NCI-H2196 (cell line): Measurements from ENCODE around the gene FAM151B.
A peak's percentile ranks its signal among the peaks of the same experiment; 100 is the strongest.
"Not testable (repeated sequence)": the region's sequence is repeated elsewhere in the genome, so short reads cannot be mapped to it uniquely, and the experiment has no call there.

ENCODE experiments used
- DNase-seq: peaks from one replicate; lab custom pipeline; 2025; ENCODE audit not compliant: unreplicated experiment; lab: John Stamatoyannopoulos, UW

Gene FAM151B

GRCh38 chr5:80487829-80488721 lies at the start of gene FAM151B:
Gene FAM151B, plus strand, starts transcription at chr5:80488100. Its CDS starts 24 bp downstream, at chr5:80488124.
- DNase-seq, result peak; percentile 87

DNA sequence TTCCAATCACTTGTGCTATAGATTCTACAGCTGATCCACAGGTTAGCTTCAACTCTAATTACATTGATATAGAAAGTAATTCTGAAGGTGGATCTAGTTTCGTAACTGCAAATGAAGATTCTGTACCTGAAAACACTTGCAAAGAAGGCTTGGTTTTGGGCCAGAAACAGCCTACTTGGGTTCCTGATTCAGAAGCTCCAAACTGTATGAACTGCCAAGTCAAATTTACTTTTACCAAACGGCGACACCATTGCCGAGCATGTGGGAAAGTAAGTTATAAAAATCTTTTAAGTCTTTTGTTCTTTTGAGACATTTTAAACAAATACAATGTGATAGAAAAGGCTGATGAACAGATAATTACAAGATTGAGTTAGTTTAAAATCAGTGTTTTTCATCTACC lies 49.2 kb upstream of the FAM151B start:
- no peak for DNase-seq

- DNase-seq, result no peak
Measured at GRCh38 chr5:80439213-80439612, 48.7 kb upstream of the FAM151B start.

GRCh38 chr5:80442742-80443141 lies 45.2 kb upstream of the FAM151B start:
- no peak for DNase-seq

DNA sequence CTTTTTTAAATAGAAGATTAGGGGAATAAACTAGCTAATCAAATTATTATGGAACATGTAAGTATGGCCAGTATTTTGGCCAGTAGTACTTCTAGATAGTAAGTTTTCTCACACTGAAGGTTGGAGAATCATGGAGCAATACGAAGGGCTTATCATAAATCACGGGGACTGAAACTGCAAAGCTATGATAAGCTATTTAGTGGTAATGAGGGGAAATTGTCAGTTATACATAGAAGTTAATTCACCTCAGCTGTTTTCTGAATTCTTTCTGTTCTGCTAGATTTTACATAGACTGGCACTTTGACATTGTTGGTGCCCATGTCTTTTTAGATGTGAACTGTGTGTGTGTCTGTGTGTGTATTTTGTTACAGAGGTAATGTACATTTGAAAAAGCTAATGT lies 34.5 kb upstream of the FAM151B start:
- DNase-seq, result no peak

DNA sequence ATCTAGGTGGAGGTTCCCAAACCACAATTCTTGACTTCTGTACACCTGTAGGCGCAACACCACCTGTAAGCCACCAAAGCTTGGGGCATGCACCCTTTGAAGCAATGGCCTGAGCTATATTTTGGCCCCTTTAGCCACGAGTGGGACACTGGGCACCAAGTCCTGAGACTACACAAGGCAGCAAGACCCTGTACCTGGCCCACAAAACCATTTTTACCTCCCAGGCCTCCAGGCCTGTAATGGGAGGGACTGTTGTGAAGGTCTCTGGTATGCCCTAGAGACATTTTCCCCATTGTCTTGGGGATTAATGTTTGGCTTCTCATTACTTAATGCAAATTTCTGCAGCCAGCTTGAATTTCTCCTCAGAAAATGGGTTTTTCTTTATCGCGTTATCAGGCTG lies 24.6 kb upstream of the FAM151B start:
- no peak for DNase-seq

DNA sequence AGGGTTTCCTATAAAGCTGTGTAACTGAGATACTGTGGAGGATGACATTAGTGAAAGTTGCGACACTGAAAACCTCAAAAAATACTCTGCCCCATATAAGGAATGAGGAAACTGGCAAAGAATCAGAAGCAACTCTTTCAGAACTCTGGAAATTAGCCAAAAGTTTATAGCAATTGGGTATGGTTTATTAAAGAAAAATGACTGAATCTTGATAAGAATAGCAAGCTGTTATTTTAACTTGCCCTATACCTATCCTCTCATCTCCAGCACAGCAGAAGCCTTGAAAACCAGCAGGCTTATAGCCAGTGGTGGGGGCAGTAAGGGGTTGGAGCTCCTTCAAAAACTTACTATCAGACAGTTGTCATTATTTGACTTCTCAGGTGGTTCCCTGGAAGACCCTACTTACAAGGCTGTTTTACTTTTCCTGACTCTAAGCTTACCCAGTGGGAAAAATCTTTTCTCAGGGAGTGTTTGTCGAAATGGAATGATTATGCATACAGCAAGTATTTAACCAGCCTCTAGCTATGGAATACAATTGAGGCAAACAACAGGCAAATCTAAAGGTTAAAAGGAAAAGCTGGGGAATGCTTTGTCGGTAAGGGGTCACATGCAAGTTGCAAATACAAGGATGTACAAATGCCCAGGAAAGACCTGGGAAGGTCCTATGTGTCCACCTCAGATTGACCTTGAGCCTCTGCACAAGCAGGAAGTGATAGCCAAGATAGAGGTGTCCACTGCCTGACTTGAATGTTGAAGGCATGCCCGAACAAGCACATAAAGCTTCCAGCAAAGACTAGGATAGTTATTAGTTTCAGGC lies 21.0 kb upstream of the FAM151B start:
- DNase-seq, result no peak

- no peak for DNase-seq
Measured at GRCh38 chr5:80468131-80468530, 19.8 kb upstream of the FAM151B start.

- not testable (repeated sequence) for DNase-seq
Measured at GRCh38 chr5:80470631-80471030, 17.3 kb upstream of the FAM151B start.

DNA sequence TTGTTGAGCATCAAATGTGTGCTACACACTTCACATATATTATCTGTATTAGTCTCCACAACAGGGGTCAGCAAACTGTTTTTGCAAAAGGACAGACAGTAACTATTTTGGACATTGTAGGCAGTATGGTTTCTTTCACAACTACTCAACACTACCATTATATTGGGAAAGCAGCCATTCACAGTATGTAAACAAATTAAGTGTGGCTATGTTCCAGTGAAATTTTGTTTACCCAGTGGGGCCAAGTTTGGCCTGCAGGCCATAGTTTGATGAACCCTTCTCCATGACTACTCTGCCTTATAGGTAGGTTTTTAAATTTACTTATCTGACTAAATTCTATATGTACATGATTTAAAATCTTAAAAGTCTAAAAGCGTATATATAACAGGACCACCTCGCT lies 13.0 kb upstream of the FAM151B start:
- DNase-seq, result no peak

GRCh38 chr5:80479713-80480112 lies 8.2 kb upstream of the FAM151B start:
- no peak for DNase-seq

DNA sequence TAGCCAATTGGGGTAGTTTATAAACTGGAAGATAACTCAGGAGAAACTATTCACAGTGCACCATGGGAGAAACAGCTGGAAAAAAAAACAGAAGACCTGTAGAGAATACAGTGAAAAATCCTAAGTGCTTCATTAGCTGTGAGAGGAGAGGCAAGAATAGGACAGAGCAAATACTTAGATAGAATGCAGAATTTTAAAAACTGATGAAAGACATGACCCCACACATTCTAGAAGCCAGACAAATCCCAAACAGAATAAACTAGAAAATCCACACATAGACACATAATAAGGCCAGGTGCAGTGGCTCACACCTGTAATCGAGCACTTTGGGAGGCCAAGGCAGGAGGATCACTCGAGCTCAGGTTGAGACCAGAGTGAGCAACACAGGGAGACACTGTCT lies 7.5 kb upstream of the FAM151B start:
- no peak for DNase-seq

DNA sequence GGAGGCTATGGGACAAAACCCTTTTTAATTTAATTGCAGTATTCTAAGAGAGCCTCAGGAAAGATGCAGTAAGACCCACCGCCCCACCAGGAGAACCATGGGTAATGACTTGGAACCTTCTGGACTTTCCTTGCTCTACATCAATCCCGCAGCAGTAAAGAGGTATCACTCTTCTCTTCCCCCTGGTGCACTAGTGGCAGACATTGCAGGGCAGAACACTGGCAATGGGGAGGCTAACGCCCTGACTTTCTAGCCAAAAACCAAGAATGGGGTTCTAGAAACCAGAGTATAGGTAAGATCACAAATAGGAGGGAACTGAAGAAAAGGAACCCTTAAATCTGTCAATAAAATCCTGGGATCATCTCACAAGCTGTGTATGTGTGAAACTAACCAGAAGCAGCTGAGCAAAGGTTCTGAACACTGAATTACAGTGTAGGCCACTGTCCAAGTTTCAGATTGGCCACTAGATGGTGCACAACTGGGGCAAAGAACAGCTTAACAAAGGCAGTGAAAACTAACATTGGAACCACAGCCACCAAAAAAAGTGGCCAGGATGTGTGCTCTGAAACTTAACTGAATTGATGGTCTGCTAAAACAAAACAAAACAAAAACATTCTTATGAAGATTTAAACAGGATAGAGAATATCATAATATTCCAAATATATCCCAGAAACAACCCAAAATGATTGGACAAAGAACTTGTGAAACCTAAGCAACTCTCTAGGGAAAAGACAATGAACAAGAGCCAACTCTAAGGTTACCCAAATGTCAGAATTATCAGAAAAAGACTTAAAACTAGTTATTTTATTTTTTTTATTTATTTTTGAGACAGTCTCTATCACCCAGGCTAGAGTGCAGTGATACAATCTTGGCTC lies 6.6 kb upstream of the FAM151B start:
- no peak for DNase-seq

- no peak for DNase-seq
Measured at GRCh38 chr5:80482578-80482977, 5.3 kb upstream of the FAM151B start.

DNA sequence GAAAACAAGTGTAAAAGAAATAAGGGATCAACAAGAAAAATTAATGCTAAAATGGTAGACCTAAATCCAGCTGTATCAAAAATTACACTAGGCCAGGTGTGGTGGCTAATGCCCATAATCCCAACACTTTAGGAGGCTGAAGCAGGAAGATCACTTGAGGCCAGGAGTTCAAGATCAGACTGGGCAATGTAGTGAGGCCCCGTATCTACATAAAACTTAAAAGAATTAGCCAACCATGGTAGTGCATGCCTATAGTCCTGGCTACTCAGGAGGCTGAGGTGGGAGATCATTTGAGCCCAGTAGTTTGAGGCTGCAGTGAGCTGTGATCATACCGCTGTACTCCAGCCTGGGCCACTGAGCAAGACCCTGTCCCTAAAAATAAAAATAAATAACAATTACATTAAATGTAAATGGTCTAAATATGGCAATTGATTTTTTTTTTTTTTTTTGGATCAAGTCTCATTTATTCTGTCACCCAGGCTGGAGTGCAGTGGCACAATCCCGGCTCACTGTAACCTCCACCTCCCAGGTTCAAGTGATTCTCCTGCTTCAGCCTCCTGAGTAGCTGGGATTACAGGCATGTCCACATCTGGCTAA lies 4.2 kb upstream of the FAM151B start:
- DNase-seq, result no peak

DNA sequence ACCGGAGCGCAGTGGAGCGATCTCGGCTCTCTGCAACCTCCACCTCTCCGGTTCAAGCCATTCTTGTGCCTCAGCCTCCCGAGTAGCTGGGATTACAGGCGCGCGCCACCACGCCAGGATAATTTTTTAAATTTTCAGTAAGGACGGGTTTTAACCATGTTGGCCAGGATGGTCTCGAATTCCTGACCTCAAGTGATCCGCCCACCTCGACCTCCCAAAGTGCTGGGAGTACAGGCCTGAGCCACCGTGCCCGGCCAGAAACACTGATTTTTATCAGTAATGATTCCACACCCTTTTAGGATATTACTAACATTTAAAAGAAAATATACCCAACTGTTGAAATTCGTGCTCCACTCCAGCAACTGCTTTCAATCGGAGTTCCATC lies 464 bp upstream of the FAM151B start:
- DNase-seq, result no peak

GRCh38 chr5:80491296-80491695 lies 3.4 kb downstream of the FAM151B start:
- DNase-seq, result no peak

GRCh38 chr5:80492741-80493140 lies 4.8 kb downstream of the FAM151B start:
- no peak for DNase-seq

DNA sequence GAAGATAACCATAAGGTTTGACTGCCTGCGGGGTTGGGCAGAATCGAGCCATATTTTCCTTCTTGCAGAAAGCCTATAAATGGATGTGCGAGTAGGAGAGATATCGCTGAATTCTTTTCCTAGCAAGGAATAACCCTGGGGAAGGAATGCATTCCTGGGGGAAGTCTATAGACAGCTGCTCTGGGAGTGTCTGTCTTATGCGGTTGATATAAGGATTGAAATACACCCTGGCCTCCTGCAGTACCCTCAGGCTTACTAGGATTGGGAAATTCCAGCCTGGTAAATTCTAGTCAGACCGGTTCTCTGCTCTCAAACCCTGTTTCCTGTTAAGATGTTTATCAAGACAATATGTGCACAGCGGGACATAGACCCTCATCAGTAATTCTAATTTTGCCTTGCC lies 5.5 kb downstream of the FAM151B start:
- DNase-seq, result not testable (repeated sequence)

DNA sequence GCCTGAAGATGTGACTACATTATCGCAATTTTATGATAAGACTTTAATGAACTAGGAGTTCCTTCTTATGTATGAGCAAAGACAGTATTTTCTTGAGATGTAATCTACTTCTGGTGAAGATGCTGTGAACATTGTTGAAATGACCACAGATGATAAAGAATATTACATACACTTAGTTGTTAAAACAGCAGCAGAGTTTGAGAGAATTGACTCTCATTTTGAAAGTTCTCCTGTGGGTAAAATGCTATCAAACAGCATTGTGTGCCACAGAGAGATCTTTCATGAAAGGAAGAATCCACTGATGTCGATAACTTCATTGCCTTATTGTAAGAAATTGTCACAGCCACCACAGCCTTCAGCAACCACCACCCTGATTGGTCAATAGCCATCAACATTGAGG lies 8.0 kb downstream of the FAM151B start:
- no peak for DNase-seq

DNA sequence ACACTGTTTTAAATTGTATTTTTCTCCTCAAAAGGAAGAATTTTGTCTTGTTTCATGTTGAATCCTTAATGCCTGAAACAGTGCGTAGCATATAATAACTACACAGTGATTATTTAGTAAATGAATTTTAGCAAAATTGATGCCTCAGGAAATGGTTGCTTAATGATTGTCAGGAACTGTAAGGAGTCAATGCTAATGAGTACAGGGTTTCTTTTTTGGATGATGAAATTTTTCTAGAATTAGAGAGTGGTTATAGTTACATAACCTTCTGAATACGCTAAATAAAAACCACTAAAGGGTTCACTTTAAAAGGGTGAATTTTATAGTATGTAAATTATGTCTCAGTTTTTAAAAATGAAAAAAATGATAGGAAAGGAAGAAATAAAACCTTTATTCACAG lies 14.9 kb downstream of the FAM151B start:
- no peak for DNase-seq
